Peyer's patch (tissue), 4 donors: ENCODE data around the gene GCNT1. TPM values are rescaled to one million over a fixed set of nuclear protein-coding genes. Genes with fewer than 3 reads are reported as not detected.
"Not testable (repeated sequence)": the region's sequence is repeated elsewhere in the genome, so short reads cannot be mapped to it uniquely, and the experiment has no call there.

Experiments used
- DNase-seq, 3 donors: peaks; one replicate each; pipeline ENCODE4 v3.0.0-alpha.2; 2017 to 2019
- H3K27ac ChIP-seq, 4 donors: fragments of 200-600 bp; sonication (generic); one replicate each; pipeline ENCODE4 v1.5.1; 2016 to 2019
- H3K27me3 ChIP-seq, 2 donors: fragments of 200-600 bp; sonication (generic); one replicate each; pipeline ENCODE4 v1.5.1; 2019
- H3K36me3 ChIP-seq, 3 donors: fragments of 200-600 bp; sonication (generic); one replicate each; pipeline ENCODE4 v1.5.1; 2016 to 2019
- H3K4me1 ChIP-seq, 4 donors: fragments of 200-600 bp; sonication (generic); one replicate each; pipeline ENCODE4 v1.5.1; 2016 to 2019
- H3K4me3 ChIP-seq, 4 donors: fragments of 200-600 bp; sonication (generic); 1 replicate in 3 of 4; 2 replicates in 1 of 4; pipeline ENCODE4 v1.5.1; 2016 to 2019; ENCODE audit warnings: mild to moderate bottlenecking in 1 of 4
- H3K9me3 ChIP-seq, 4 donors: fragments of 200-600 bp; sonication (generic); one replicate each; pipeline ENCODE4 v1.5.1; 2016 to 2019; ENCODE audit warnings: mild to moderate bottlenecking in 1 of 4
- CTCF ChIP-seq, 6 experiments: fragments of 450-650 bp in 4 of 6; fragments of 200-600 bp in 2 of 6; sonication (generic) in 1 of 6; IDR thresholded peaks; one replicate each; pipeline ENCODE4 v1.5.1; 2017 to 2019; ENCODE audit warnings: antibody characterized with exemption in 6 of 6, mild to moderate bottlenecking in 3 of 6, moderate library complexity in 1 of 6
- POLR2A ChIP-seq, 2 donors: fragments of 450-650 bp; IDR thresholded peaks; one replicate each; pipeline ENCODE4 v1.5.1; 2017; ENCODE audit warnings: antibody characterized with exemption in 2 of 2, mild to moderate bottlenecking in 2 of 2, moderate library complexity in 2 of 2
- total RNA-seq, 4 donors: library from RNA; depleted of rRNA; stranded (reverse); fragments of >200 nt; gene quantifications; one replicate each; pipeline ENCODE4 v1.1.0, GENCODE V29; 2016

Gene GCNT1
- total RNA-seq, 4 donors from 2014 or later: 38.8 to 68.1 (median 53.5) TPM

GRCh38 chr9:76529653-76530052 lies 70.7 kb downstream of the GCNT1 start:
- Histone ChIP-seq H3K4me3 (no peak overlapping the region), H3K27ac (no peak overlapping the region), H3K4me1 (no peaks in the 10 kb centered on the region), H3K9me3 (no peaks in the 10 kb centered on the region), H3K27me3 (no peaks in the 10 kb centered on the region), H3K36me3 (peaks cover 0 to 8% (median 0%) of the 10 kb centered on the region in 3 donors)
- no peak for DNase-seq
- no peak for TF ChIP-seq CTCF (IDR thresholded peaks at IDR 0.05)
- TF ChIP-seq POLR2A (IDR thresholded peaks at IDR 0.05): no peak

- Histone ChIP-seq H3K27me3 (no peaks in the 10 kb centered on the region), H3K9me3 (no peaks in the 10 kb centered on the region), H3K36me3 (peaks cover 0 to 8% (median 0%) of the 10 kb centered on the region in 3 donors), H3K27ac (no peak overlapping the region), H3K4me3 (no peak overlapping the region), H3K4me1 (no peaks in the 10 kb centered on the region)
- DNase-seq: no peak
- TF ChIP-seq CTCF (IDR thresholded peaks at IDR 0.05): no peak
These were observed 71.6 kb downstream of the GCNT1 start for GRCh38 chr9:76530458-76531110.

GRCh38 chr9:76531231-76531780 lies 72.3 kb downstream of the GCNT1 start:
- H3K36me3 ChIP-seq: peaks cover 0 to 8% (median 0%) of the 10 kb centered on the region in 3 donors
- TF ChIP-seq CTCF (IDR thresholded peaks at IDR 0.05): no peak
- TF ChIP-seq POLR2A (IDR thresholded peaks at IDR 0.05): no peak
- no peak for DNase-seq
- no peaks in the 10 kb centered on the region for H3K4me1 ChIP-seq
- no peak overlapping the region for H3K4me3 ChIP-seq
- H3K27ac ChIP-seq: no peak overlapping the region
- no peaks in the 10 kb centered on the region for H3K9me3 ChIP-seq
- H3K27me3 ChIP-seq: no peaks in the 10 kb centered on the region

GRCh38 chr9:76532877-76533276 lies 73.9 kb downstream of the GCNT1 start:
- H3K36me3 ChIP-seq, H3K27ac ChIP-seq, DNase-seq, H3K4me3 ChIP-seq, H3K9me3 ChIP-seq, H3K4me1 ChIP-seq, H3K27me3 ChIP-seq: not testable (repeated sequence)

- Histone ChIP-seq H3K27ac (no peak overlapping the region), H3K36me3 (no peaks in the 10 kb centered on the region), H3K4me3 (no peak overlapping the region), H3K9me3 (no peaks in the 10 kb centered on the region), H3K27me3 (no peaks in the 10 kb centered on the region), H3K4me1 (no peaks in the 10 kb centered on the region)
- TF ChIP-seq CTCF (IDR thresholded peaks at IDR 0.05): no peak
- no peak for TF ChIP-seq POLR2A (IDR thresholded peaks at IDR 0.05)
- DNase-seq: no peak
These were observed 75.0 kb downstream of the GCNT1 start for GRCh38 chr9:76534026-76534425.

GRCh38 chr9:76537150-76537646 lies 78.2 kb downstream of the GCNT1 start:
- TF ChIP-seq CTCF (IDR thresholded peaks at IDR 0.05) (no peak), POLR2A (IDR thresholded peaks at IDR 0.05) (no peak)
- no peak overlapping the region for H3K4me3 ChIP-seq

More at GRCh38 chr9:76537150-76537646, 78.2 kb downstream of the GCNT1 start:
- Histone ChIP-seq H3K36me3 (no peaks in the 10 kb centered on the region), H3K9me3 (no peaks in the 10 kb centered on the region), H3K27me3 (no peaks in the 10 kb centered on the region), H3K27ac (no peak overlapping the region), H3K4me1 (no peaks in the 10 kb centered on the region)
- no peak for DNase-seq
